Activated CD8-positive, alpha-beta memory T cell treated with anti-CD3 and anti-CD28 coated beads, Interleukin-2, amount 50 U/mL, for 24 hours (primary cell): Measurements from ENCODE around the gene REC114.
"Not testable (repeated sequence)": the region's sequence is repeated elsewhere in the genome, so short reads cannot be mapped to it uniquely, and the experiment has no call there.

Experiments
- DNase-seq: peaks from one replicate; pipeline ENCODE4 v3.0.0-alpha.2; 2020; ENCODE audit errors: extremely low read depth

Gene REC114

GRCh38 chr15:73455876-73456275, 12.9 kb downstream of the REC114 start:
- DNase-seq, result no peak

- DNase-seq, result no peak
Measured at GRCh38 chr15:73457334-73457733, 14.4 kb downstream of the REC114 start.

DNA sequence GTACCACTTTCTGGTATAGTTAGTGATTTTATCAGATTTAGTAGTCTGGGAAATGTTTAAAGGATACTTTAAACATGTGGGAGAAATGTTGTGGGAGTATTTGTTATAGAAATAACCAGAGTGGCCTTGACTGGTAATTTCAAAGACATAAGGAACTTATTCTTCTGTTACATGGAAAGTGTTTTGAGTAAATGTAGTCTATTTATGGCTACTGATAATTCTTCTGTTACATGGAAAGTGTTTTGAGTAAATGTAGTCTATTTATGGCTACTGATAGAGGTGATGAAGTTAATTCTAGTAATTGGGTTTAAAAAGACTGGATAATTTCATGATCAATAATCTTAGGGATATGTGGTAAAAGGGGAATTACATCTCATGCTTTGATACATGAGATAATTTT, 17.7 kb downstream of the REC114 start:
- no peak for DNase-seq

DNA sequence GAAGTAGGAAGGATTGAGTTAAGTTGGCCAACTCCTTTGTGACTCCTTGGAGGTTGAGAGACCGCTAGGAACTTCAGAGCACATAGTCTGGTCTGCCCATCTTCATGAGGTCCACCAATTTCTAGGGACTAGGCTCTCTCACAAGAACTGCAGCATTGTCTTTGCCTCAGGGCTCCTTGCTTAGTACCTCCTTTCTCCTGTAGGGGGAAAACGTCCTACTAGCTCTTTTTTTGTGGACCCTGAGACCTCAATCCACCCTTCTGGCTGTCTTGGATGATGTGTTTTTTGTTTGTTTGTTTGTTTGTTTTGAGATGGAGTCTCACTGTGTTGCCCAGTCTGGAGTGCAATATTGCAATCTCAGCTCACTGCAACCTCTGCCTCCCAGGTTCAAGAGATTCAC, 21.6 kb downstream of the REC114 start:
- DNase-seq, result no peak

GRCh38 chr15:73467758-73468157, 24.8 kb downstream of the REC114 start:
- DNase-seq, result no peak

- no peak for DNase-seq
Measured at GRCh38 chr15:73474785-73475184, 31.8 kb downstream of the REC114 start.

GRCh38 chr15:73476704-73477216, 33.8 kb downstream of the REC114 start:
- DNase-seq, result no peak

DNA sequence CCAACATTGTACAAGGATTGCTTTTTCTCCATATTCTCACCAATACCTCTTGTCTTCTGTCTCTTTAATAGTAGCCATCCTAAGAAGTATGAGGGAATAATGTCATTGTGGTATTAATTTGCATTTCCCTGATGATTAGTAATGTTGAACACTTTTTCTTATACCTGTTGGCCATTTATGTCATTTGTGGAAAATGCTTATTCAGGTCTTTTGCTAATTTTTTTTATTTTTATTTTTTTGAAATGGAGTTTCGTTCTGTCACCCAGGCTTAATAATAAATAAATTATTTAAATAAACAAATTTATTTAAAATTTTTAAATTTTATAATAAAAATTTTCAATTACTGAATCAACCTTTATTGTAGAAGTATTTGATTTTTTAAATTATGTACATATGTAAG, 37.1 kb downstream of the REC114 start:
- no peak for DNase-seq

DNA sequence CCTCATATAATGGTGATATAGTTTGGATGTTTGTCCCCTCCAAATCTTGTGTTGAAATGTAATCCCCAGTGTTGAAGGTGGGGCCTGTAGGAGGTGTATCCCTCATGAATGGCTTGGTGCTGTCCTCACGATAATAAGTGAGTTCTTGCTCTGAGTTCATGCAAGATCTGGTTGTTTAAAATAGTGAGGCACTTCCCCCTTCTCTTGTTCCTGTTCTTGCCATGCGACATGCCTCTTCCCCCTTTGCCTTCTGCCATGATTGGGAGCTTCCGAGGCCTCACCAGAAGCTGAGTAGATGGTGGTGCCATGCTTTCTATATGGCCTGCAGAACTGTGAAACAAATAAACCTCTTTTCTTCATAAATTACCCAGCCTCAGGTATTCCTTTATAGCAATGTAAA, 39.2 kb downstream of the REC114 start:
- no peak for DNase-seq

GRCh38 chr15:73483053-73483452, 40.1 kb downstream of the REC114 start:
- no peak for DNase-seq

GRCh38 chr15:73485372-73485771, 42.4 kb downstream of the REC114 start:
- DNase-seq, result no peak

GRCh38 chr15:73485885-73486284, 42.9 kb downstream of the REC114 start:
- not testable (repeated sequence) for DNase-seq

GRCh38 chr15:73488698-73489097, 45.7 kb downstream of the REC114 start:
- DNase-seq, result no peak

DNA sequence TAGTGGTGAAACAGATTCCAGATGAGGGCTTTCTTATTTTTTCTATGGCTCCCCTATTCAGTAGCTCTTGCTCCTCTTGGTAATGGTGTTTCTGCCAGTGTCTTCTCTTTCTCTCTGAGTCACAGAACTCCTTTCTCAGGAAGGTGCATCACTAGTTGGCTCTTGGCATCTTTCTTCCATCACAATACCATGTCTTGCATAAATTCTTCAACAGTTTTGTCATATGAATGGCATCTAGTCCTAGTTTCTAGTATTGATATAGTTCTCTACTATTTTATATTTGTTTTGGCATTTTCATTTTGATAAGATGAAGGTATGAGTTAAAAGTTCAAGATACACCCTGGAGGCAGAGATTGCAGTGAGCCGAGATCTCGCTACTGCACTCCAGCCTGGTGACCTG, 51.0 kb downstream of the REC114 start:
- DNase-seq, result no peak

- DNase-seq, result no peak
Measured at GRCh38 chr15:73495181-73495580, 52.2 kb downstream of the REC114 start.

GRCh38 chr15:73500696-73501095, 57.7 kb downstream of the REC114 start:
- DNase-seq, result no peak

DNA sequence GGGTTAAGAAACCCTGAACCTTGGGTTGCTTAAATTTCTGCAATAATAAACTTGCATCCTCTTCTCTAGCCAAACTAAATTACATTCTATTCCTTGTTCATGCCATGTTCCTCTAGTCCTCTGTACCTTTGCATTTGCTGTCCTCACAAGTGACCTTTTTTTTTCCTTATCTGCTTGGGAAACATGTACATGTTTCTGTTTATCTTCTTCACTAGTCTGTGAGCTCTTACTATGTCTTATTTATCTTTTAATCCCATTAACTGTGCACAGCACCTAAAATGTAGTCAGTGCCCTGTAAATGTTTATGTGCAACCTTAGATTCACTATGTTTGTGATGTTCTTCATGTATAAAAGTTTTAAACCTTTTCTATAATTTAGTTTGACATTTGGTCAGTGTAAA, 61.9 kb downstream of the REC114 start:
- no peak for DNase-seq

DNA sequence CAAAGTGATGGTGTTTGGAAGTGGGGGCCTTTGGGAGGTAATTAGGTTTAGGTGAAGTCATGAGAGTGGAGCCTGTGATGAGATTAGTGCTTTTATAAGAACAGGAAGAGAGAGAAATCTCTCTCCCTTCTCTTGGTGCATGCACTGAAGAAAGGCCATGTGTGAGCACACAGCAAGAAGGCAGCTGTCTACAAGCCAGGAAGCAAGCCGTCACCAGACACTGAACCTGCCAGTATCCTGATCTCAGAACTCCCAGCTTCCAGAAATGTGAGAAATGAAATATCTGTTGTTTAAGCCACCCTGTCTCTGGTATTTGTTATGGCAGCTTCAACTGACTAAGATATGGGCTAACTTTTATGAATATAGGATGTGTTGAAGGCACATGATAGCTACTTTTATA, 72.6 kb downstream of the REC114 start:
- no peak for DNase-seq

- no peak for DNase-seq
Measured at GRCh38 chr15:73517566-73517965, 74.6 kb downstream of the REC114 start.

- no peak for DNase-seq
Measured at GRCh38 chr15:73518180-73518862, 75.4 kb downstream of the REC114 start.

DNA sequence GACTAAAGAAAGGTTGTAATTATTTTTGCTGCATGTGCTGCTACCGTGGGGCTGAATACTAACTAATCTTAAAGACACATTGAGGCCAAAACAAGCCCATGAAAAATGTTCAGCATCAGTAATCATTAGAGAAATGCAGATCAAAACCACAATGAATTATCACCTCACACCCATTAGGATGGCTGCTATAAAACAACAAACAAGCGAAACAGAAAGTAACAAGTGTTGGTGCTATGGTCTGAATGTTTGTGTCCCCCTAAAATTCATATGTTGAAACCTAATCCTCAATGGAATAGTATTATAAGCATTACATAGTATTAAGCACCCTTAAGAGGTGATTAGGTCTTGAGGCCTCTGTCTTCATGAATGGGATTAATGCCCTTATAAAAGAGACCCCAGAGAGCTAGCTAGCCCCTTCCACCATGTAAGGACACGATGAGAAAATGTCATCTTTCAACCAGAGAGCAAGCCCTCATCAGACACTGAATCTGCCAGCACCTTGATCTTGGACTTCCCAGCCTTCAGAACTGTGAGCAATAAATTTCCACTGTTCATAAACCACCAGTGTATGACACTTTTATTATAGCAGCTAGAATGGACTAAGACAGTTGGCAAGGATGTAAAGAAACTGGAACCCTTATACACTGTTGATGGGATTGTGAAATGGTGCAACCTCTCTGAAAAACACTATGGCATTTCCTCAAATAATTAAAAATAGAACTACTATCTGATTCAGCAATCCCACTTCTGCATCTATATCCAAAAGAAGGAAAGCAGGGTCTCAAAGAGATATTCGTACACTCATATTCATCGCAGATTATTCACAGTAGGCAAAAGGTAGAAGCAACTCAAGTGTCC, 76.1 kb downstream of the REC114 start:
- no peak for DNase-seq

DNA sequence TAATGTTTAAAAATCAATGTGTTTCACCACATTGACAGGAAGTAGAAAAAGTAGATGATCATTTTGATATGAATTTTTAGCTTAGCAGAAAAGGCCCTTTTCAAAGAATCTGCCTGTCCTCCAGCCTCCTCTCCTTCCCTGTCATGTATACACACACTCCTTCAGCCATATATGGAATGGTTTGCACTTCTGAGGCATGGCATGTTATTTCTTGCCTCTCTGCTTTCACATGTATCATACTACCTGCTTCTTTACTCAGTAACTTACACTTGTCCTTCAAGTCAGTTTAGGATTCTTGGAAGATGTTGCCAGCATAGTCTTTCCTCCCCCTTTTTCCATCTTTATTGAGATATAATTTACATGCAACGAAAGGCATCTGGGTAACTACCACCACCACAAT, 79.0 kb downstream of the REC114 start:
- DNase-seq, result no peak

- DNase-seq, result no peak
Measured at GRCh38 chr15:73524919-73525318, 82.0 kb downstream of the REC114 start.
